ENCODE data around the gene CFAP299.
A peak's percentile ranks its signal among the peaks of the same experiment; 100 is the strongest.
"Not testable (repeated sequence)": the region's sequence is repeated elsewhere in the genome, so short reads cannot be mapped to it uniquely, and the experiment has no call there.

The CFAP299 gene

GRCh38 chr4:80740375-80740774, 404.8 kb downstream of the CFAP299 start:
- Histone ChIP-seq H3K27ac (ENCODE audit: low read depth, low read length) (no peak overlapping the region), H3K56ac (ENCODE audit: low read length) (no peak overlapping the region), H2BK5ac (ENCODE audit: low read length) (no peak overlapping the region), H3K4me3 (ENCODE audit: low read length) (no peak overlapping the region), H3K4ac (ENCODE audit: low read depth, low read length) (no peak overlapping the region), H3K79me2 (ENCODE audit: control insufficient read depth, insufficient read depth, low read length) (no peaks in the 10 kb centered on the region), H3K4me2 (ENCODE audit: low read length) (no peak overlapping the region), H4K5ac (ENCODE audit: low read length) (no peak overlapping the region), H2BK15ac (replicated peaks; ENCODE audit: low read depth) (no peak overlapping the region), H3K4me1 (ENCODE audit: control insufficient read depth, low read depth, low read length) (no peaks in the 10 kb centered on the region), H4K8ac (ENCODE audit: low read depth, low read length) (no peak overlapping the region), H3K9ac (ENCODE audit: low read length) (no peak overlapping the region), H3K23ac (ENCODE audit: low read length) (no peak overlapping the region), H3K79me1 (ENCODE audit: low read length) (no peaks in the 10 kb centered on the region), H2BK120ac (ENCODE audit: low read depth, low read length) (no peak overlapping the region), H2AK5ac (ENCODE audit: low read length) (no peak overlapping the region), H3K36me3 (ENCODE audit: control insufficient read depth, insufficient read depth, low read length) (no peaks in the 10 kb centered on the region), H3K18ac (ENCODE audit: low read length) (no peak overlapping the region), H3K27me3 (ENCODE audit: insufficient read depth, low read length, poor library complexity) (no peaks in the 10 kb centered on the region)
- WGBS (ENCODE audit: extremely low coverage, insufficient coverage, low lambda C conversion rate): no CpG with 5 or more reads among the region's 2 CpGs
- DNase-seq: no peak

GRCh38 chr4:80749558-80749957, 414.0 kb downstream of the CFAP299 start:
- not testable (repeated sequence) for H3K4ac ChIP-seq (ENCODE audit: low read depth, low read length); H3K27ac ChIP-seq (ENCODE audit: low read depth, low read length); H3K23ac ChIP-seq (ENCODE audit: low read length); H3K36me3 ChIP-seq (ENCODE audit: control insufficient read depth, insufficient read depth, low read length); H3K18ac ChIP-seq (ENCODE audit: low read length); H2BK120ac ChIP-seq (ENCODE audit: low read depth, low read length); H3K79me2 ChIP-seq (ENCODE audit: control insufficient read depth, insufficient read depth, low read length); H3K9ac ChIP-seq (ENCODE audit: low read length); H3K4me1 ChIP-seq (ENCODE audit: control insufficient read depth, low read depth, low read length); H3K56ac ChIP-seq (ENCODE audit: low read length); H4K8ac ChIP-seq (ENCODE audit: low read depth, low read length); H3K27me3 ChIP-seq (ENCODE audit: insufficient read depth, low read length, poor library complexity); H4K5ac ChIP-seq (ENCODE audit: low read length); H2AK5ac ChIP-seq (ENCODE audit: low read length); H2BK5ac ChIP-seq (ENCODE audit: low read length); H3K4me3 ChIP-seq (ENCODE audit: low read length); H3K4me2 ChIP-seq (ENCODE audit: low read length); H2BK15ac ChIP-seq (replicated peaks; ENCODE audit: low read depth); H3K79me1 ChIP-seq (ENCODE audit: low read length); DNase-seq
- no CpG with 5 or more reads among the region's 6 CpGs for WGBS (ENCODE audit: extremely low coverage, insufficient coverage, low lambda C conversion rate)

GRCh38 chr4:80751200-80751599, 415.7 kb downstream of the CFAP299 start:
- H2BK5ac ChIP-seq (ENCODE audit: low read length): no peak overlapping the region
- no peak overlapping the region for H3K4me2 ChIP-seq (ENCODE audit: low read length)
- no peak overlapping the region for H3K9ac ChIP-seq (ENCODE audit: low read length)
- H2BK120ac ChIP-seq (ENCODE audit: low read depth, low read length): no peak overlapping the region
- H3K27me3 ChIP-seq (ENCODE audit: insufficient read depth, low read length, poor library complexity): no peaks in the 10 kb centered on the region
- no peaks in the 10 kb centered on the region for H3K79me1 ChIP-seq (ENCODE audit: low read length)
- H3K4ac ChIP-seq (ENCODE audit: low read depth, low read length): no peak overlapping the region
- no peak overlapping the region for H3K27ac ChIP-seq (ENCODE audit: low read depth, low read length)
- H3K36me3 ChIP-seq (ENCODE audit: control insufficient read depth, insufficient read depth, low read length): no peaks in the 10 kb centered on the region
- no peak overlapping the region for H3K4me3 ChIP-seq (ENCODE audit: low read length)
- no peaks in the 10 kb centered on the region for H3K79me2 ChIP-seq (ENCODE audit: control insufficient read depth, insufficient read depth, low read length)
- no peak overlapping the region for H4K8ac ChIP-seq (ENCODE audit: low read depth, low read length)
- H3K23ac ChIP-seq (ENCODE audit: low read length): no peak overlapping the region
- H3K18ac ChIP-seq (ENCODE audit: low read length): no peak overlapping the region
- H2AK5ac ChIP-seq (ENCODE audit: low read length): no peak overlapping the region
- no peaks in the 10 kb centered on the region for H3K4me1 ChIP-seq (ENCODE audit: control insufficient read depth, low read depth, low read length)
- no peak overlapping the region for H2BK15ac ChIP-seq (replicated peaks; ENCODE audit: low read depth)
- peak; percentile 50 for DNase-seq
- H3K56ac ChIP-seq (ENCODE audit: low read length): no peak overlapping the region
- no peak overlapping the region for H4K5ac ChIP-seq (ENCODE audit: low read length)

GRCh38 chr4:80767944-80768343, 432.4 kb downstream of the CFAP299 start:
- no peak overlapping the region for H2BK15ac ChIP-seq (replicated peaks; ENCODE audit: low read depth)
- H3K79me2 ChIP-seq (ENCODE audit: control insufficient read depth, insufficient read depth, low read length): no peaks in the 10 kb centered on the region
- WGBS (ENCODE audit: extremely low coverage, insufficient coverage, low lambda C conversion rate): no CpG with 5 or more reads among the region's 2 CpGs
- no peak overlapping the region for H3K27ac ChIP-seq (ENCODE audit: low read depth, low read length)
- H2BK120ac ChIP-seq (ENCODE audit: low read depth, low read length): no peak overlapping the region
- no peak for DNase-seq
- H3K4me2 ChIP-seq (ENCODE audit: low read length): no peak overlapping the region
- H4K5ac ChIP-seq (ENCODE audit: low read length): no peak overlapping the region
- H2AK5ac ChIP-seq (ENCODE audit: low read length): no peak overlapping the region
- no peak overlapping the region for H3K56ac ChIP-seq (ENCODE audit: low read length)
- no peaks in the 10 kb centered on the region for H3K79me1 ChIP-seq (ENCODE audit: low read length)
- no peak overlapping the region for H3K23ac ChIP-seq (ENCODE audit: low read length)
- no peak overlapping the region for H2BK5ac ChIP-seq (ENCODE audit: low read length)
- H3K4me1 ChIP-seq (ENCODE audit: control insufficient read depth, low read depth, low read length): no peaks in the 10 kb centered on the region
- no peak overlapping the region for H3K9ac ChIP-seq (ENCODE audit: low read length)
- H3K27me3 ChIP-seq (ENCODE audit: insufficient read depth, low read length, poor library complexity): no peaks in the 10 kb centered on the region
- no peaks in the 10 kb centered on the region for H3K36me3 ChIP-seq (ENCODE audit: control insufficient read depth, insufficient read depth, low read length)
- no peak overlapping the region for H3K4me3 ChIP-seq (ENCODE audit: low read length)
- H3K18ac ChIP-seq (ENCODE audit: low read length): no peak overlapping the region
- no peak overlapping the region for H3K4ac ChIP-seq (ENCODE audit: low read depth, low read length)
- H4K8ac ChIP-seq (ENCODE audit: low read depth, low read length): no peak overlapping the region

GRCh38 chr4:80776168-80776567, 440.6 kb downstream of the CFAP299 start:
- no peaks in the 10 kb centered on the region for H3K79me2 ChIP-seq (ENCODE audit: control insufficient read depth, insufficient read depth, low read length)
- no peak overlapping the region for H3K4me3 ChIP-seq (ENCODE audit: low read length)
- H3K18ac ChIP-seq (ENCODE audit: low read length): no peak overlapping the region
- H3K9ac ChIP-seq (ENCODE audit: low read length): no peak overlapping the region
- H3K4me2 ChIP-seq (ENCODE audit: low read length): no peak overlapping the region
- no CpG with 5 or more reads among the region's 5 CpGs for WGBS (ENCODE audit: extremely low coverage, insufficient coverage, low lambda C conversion rate)
- H3K27me3 ChIP-seq (ENCODE audit: insufficient read depth, low read length, poor library complexity): no peaks in the 10 kb centered on the region
- H3K56ac ChIP-seq (ENCODE audit: low read length): no peak overlapping the region
- H2AK5ac ChIP-seq (ENCODE audit: low read length): no peak overlapping the region
- no peak for DNase-seq
- H3K23ac ChIP-seq (ENCODE audit: low read length): no peak overlapping the region
- no peaks in the 10 kb centered on the region for H3K4me1 ChIP-seq (ENCODE audit: control insufficient read depth, low read depth, low read length)
- no peak overlapping the region for H3K4ac ChIP-seq (ENCODE audit: low read depth, low read length)
- no peak overlapping the region for H4K5ac ChIP-seq (ENCODE audit: low read length)
- no peak overlapping the region for H2BK120ac ChIP-seq (ENCODE audit: low read depth, low read length)
- no peak overlapping the region for H2BK15ac ChIP-seq (replicated peaks; ENCODE audit: low read depth)
- no peaks in the 10 kb centered on the region for H3K36me3 ChIP-seq (ENCODE audit: control insufficient read depth, insufficient read depth, low read length)
- no peak overlapping the region for H2BK5ac ChIP-seq (ENCODE audit: low read length)
- no peaks in the 10 kb centered on the region for H3K79me1 ChIP-seq (ENCODE audit: low read length)
- H4K8ac ChIP-seq (ENCODE audit: low read depth, low read length): no peak overlapping the region
- H3K27ac ChIP-seq (ENCODE audit: low read depth, low read length): no peak overlapping the region

GRCh38 chr4:80781431-80781830, 445.9 kb downstream of the CFAP299 start:
- no peaks in the 10 kb centered on the region for H3K36me3 ChIP-seq (ENCODE audit: control insufficient read depth, insufficient read depth, low read length)
- no CpG with 5 or more reads among the region's 1 CpG for WGBS (ENCODE audit: extremely low coverage, insufficient coverage, low lambda C conversion rate)
- no peak overlapping the region for H2BK5ac ChIP-seq (ENCODE audit: low read length)
- no peak overlapping the region for H3K4me3 ChIP-seq (ENCODE audit: low read length)
- no peak overlapping the region for H3K23ac ChIP-seq (ENCODE audit: low read length)
- H3K79me1 ChIP-seq (ENCODE audit: low read length): no peaks in the 10 kb centered on the region
- no peak overlapping the region for H3K18ac ChIP-seq (ENCODE audit: low read length)
- H3K4me1 ChIP-seq (ENCODE audit: control insufficient read depth, low read depth, low read length): no peaks in the 10 kb centered on the region
- H2BK120ac ChIP-seq (ENCODE audit: low read depth, low read length): no peak overlapping the region
- H3K56ac ChIP-seq (ENCODE audit: low read length): no peak overlapping the region
- no peak for DNase-seq
- H3K4ac ChIP-seq (ENCODE audit: low read depth, low read length): no peak overlapping the region
- no peak overlapping the region for H3K4me2 ChIP-seq (ENCODE audit: low read length)
- no peak overlapping the region for H2BK15ac ChIP-seq (replicated peaks; ENCODE audit: low read depth)
- H3K9ac ChIP-seq (ENCODE audit: low read length): no peak overlapping the region
- H4K5ac ChIP-seq (ENCODE audit: low read length): no peak overlapping the region
- H3K79me2 ChIP-seq (ENCODE audit: control insufficient read depth, insufficient read depth, low read length): no peaks in the 10 kb centered on the region
- no peak overlapping the region for H3K27ac ChIP-seq (ENCODE audit: low read depth, low read length)
- H2AK5ac ChIP-seq (ENCODE audit: low read length): no peak overlapping the region
- no peaks in the 10 kb centered on the region for H3K27me3 ChIP-seq (ENCODE audit: insufficient read depth, low read length, poor library complexity)
- H4K8ac ChIP-seq (ENCODE audit: low read depth, low read length): no peak overlapping the region

Data from mesendoderm (in vitro differentiated cells).